T follicular helper cell (primary cell): Measurements from ENCODE around the gene SFRP5.

Experiments used
- DNase-seq: peaks from one replicate; pipeline ENCODE4 v3.0.0-alpha.2; 2020; ENCODE audit warnings: low read depth

SFRP5 gene

DNA sequence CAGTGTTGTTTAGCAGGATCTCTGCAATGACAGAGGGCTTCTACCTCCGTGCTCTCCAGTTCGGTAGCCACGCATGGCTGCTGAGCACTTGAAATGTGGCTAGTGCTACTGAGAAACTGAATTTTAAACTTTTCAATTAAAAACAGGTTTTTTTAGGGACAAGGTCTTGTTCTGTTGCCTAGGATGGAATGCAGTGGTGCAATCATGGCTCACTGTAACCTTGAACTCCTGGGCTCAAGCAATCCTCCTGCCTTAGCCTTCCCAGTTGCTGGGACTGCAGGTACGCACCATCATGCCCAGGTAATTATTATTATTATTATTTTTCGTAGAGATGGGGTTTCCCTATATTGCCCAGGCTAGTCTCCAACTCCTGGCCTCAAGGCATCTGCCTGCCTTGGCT, 13.4 kb upstream of the SFRP5 start:
- no peak for DNase-seq

DNA sequence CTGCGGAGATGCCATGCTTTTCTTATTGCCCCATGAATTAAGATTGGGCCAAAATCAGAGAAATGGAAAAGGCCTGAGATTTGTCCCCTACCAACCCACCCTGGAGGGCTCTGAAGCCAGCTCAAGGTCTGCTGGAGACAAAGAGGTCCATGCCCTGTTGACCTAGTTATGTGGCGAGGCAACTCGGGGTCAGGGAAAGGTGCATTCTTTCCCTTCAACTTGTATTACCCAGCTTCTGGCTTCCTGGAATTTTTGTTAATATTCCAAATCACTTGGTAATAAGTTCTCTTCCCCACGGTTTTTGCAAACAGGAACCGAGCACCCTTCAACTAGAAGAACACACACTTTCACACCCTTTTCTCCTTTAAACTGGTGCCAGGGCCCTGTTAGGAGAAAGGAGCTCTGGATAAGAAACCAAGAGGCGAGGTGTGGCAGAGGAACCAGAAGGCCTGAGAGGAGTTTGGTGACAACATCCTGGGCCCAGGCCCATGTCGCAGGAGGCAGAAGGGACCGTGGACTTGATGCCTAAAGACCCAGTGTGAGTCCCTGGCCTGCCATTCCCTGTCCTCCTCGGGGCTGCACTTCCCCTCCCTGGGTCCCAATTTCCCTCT, 12.5 kb upstream of the SFRP5 start:
- DNase-seq: no peak

DNA sequence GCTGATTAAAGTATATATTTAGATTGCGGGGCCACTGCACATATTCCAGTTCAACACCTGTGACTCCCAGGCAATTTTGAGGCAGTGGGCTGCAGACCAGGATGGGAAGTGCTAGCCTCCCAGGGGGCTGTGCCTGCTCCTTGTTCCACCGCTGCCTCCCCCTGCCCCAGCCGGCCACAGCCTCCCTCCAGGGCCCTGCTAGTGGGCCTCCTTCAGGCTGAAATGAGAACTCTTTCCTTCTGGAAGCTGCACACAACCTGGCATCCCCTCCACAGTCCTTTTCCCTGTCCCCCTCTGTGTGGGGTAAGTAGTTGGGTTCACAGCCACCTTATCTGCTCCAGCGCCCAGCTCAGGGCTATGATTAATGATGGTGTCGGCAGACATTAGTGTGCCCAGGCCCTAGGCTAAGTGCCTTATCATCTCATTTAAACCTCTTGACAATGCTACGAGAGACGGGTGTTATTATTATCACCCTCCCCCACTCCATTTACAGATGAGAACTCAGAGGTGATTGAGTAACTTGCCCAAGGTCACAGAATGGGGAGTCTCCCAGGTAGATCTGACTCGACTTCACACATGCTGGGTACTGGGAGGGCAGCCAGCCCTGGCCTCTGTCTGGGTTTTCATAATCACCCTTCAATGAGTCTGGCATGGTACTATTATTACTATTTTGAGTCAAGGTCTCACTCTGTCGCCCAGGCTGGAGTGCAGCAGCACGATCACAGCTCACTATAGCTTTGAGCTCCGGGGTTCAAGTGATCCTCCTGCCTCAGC, 10.8 kb upstream of the SFRP5 start:
- DNase-seq: no peak

DNA sequence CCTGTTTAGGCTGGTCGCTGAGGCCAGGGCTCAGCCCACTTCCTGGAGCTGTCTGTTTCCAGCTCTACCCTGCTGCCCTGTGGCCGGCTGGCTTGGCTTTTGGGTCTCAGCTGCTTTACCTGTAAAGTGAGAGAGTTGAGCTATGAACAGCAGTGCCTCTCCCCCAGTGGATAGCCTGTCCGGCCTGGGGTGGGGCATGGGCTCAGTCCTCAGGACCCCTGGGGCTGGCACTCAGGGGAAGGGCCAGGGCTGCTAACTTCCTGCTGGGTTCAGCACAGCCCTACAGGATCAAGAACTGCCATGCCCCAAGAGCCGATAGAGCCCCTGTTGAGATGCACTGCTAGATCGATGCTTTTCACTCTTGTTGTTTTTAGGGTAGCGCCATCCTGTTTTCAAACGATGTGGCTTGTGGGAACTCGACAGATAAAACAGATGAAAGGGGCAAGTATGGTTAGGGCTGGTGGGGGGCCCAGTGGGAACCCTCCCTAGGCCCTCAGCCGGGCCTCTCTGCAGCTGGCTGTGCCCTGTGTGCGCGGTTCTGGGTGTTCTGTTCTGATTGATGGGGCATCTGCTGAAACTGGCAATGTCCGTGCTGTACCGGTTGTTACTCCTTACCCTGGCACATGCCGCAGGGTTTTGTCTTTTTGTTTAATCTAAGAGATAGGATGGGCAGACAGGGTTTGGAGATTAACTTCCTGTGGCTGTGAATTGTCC, 10.0 kb upstream of the SFRP5 start:
- DNase-seq: peak; percentile 3

DNA sequence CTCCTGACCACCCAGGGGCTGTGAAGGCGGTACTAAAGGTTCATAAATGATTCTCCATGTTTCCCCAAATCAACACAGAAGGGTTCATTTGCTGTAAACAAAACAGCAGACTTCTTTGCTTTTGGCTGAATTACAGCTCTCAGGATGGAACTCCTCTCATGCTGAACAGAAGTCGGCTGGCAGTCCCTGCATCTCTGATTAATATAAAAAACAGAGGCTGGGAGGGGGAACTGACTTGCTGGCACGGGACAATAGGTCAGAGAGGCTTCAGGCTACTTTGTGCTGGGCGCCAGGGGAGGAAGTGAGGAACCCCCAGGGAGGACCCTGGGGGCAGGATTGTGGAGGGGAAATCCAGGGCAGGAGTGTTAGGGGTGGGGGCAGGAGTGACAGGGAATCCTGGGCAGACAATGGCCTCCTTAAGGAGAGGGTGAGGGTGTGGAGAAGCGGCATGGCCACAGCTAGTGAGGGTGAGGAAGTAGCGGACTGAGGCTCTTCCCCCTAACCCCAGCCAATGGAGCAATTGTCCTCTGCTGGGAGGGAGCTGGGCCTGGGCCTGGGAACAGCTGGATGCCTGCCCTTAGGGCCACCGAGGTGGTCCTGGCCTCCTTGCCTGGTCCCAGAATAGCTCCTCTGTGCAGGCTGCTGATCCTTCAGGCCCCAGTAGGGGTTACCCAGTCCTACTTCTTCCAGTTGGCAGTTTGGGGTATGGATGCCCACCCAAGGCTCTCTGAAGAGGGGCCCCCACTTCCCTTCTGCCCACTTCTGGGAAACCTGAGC, 9.2 kb upstream of the SFRP5 start:
- DNase-seq: no peak

DNA sequence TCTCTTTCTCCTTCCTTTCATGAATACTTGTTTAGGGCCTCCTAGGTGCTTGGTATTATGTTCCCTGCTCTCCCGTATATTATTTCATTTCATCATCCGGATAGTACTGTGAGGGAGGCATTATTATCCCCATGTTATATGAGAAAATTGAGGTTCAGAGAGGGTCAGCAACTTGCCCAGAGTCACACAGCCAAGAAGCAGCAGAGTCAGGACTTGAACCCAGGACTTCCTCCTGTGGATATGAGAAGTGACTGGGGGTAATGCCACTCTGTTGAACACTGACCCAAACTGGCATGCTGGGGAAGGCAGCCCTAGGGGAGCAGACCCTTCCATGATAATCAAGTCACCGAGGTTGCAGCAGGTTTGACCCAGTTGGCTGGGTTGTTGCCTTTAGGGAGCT, 8.2 kb upstream of the SFRP5 start:
- no peak for DNase-seq

DNA sequence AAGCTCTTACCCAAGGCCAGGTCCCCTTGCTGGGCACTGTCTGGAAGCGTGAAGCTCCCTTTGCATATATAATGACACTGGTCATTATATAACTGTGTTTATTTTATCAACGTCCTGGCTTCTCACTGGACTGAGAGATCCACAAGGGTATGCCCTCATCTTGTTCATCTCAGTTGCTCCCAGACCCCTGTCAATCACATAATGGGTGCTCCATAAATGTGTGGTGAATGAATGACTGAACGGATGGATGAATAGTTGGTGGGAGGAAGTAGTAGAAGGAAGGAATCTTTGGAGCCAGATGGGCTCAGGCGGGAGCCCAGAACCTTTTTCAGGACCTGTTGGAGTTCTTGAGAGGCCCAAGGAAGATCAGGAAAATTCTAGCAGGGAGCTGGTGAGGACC, 7.7 kb upstream of the SFRP5 start:
- DNase-seq: no peak

DNA sequence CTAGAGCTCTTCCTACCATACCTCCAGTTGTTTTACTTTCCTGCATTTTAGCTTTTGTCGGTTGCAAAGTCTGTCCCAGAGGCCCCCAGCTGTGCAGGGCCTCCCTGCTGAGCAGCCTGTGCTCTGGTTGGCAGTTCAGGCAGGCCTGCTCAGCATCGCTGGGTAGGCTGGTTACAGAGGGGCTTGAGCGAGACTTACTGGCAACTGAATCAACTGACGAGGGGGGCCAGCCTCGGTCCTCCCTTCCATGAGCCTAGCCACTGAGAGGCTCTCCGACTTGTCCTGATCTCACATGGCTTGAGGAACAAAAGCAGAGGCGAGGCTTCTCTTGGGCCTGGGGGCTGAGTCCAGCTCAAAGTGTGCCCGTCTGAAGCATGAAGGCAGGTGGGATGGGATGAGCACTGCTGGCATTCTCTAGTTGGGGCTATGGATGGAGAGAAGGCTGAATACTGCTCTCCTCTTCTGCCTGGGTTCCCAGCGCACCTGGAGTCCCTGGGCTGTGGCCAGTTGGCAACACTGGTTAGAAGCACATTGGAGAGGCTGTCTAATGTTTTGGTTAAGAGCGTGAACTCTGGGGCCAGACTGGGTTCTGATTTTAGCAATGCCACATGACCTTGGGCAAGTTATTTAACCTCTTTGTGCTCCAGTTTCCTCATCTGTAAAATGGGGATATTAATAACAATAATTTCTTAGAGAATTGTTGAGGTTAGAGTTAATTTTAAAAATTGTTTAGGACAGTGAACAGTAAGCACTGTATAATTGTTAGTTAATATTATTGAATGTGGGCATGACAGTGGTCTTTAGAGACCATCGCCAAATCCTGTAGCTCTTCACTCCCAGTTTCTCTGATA, 6.9 kb upstream of the SFRP5 start:
- DNase-seq: no peak

DNA sequence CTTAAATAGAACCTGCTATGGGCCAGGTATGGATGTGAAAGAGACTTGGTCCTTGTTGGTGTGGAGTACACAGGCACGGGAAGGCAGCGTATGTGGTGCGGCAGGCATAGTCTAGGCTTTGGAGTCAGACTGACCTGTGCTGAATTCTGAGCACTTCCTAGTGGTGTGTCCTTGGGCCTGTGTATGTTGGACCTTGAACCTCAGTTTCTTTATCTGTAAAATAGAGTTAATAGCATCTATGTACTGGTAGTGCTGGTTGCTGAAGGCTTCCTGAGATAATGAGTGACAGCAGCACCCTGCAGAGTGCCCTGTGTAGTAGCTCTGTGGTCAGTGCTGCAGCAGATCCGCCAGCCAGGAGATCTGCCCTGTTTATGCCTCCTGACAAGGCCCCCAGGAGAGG, 5.3 kb upstream of the SFRP5 start:
- DNase-seq: no peak

DNA sequence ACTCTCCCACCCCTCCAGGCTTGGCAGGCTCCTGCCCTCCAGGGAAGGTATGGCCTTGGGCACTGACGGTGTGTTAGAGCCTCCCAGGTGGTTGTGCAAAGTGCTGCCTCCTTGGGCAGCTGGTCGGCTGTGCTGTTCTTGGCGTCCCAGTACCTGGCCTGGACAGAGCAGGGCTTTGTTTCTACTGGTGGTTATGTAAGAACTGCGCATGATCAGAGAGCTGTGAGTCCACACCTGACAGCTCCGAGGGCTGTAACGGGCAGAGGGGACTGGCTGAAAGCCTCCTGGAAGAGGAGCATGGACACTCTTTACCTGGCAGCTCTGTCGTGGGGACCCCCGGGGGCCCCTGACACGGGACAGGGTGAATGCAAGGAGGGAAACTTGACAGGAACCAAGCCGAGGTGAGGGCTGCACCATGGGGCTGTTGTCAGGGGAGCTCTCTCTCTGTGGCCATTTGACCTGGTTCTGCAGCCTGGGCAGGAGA, 3.1 kb upstream of the SFRP5 start:
- DNase-seq: no peak

DNA sequence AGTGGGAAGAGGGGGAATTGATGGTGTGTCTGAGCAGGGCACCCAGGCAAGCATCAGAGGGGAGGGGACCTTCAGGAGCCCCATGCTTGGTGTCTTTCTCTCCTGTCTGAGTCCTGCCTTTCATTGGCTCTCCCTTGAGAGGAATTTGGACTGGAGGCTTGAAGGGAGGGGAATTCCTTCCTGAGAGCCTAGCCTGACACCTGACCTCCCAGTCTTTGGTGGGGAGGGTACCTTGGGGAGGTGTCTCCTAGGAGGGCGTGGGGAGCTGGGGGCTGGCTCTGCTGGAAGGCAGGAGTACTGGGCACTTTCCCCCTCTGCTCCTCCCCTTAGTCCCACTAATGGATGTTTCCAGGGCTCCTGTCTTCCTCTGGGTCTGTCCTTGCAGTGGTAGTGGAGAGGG, 1.3 kb upstream of the SFRP5 start:
- no peak for DNase-seq

DNA sequence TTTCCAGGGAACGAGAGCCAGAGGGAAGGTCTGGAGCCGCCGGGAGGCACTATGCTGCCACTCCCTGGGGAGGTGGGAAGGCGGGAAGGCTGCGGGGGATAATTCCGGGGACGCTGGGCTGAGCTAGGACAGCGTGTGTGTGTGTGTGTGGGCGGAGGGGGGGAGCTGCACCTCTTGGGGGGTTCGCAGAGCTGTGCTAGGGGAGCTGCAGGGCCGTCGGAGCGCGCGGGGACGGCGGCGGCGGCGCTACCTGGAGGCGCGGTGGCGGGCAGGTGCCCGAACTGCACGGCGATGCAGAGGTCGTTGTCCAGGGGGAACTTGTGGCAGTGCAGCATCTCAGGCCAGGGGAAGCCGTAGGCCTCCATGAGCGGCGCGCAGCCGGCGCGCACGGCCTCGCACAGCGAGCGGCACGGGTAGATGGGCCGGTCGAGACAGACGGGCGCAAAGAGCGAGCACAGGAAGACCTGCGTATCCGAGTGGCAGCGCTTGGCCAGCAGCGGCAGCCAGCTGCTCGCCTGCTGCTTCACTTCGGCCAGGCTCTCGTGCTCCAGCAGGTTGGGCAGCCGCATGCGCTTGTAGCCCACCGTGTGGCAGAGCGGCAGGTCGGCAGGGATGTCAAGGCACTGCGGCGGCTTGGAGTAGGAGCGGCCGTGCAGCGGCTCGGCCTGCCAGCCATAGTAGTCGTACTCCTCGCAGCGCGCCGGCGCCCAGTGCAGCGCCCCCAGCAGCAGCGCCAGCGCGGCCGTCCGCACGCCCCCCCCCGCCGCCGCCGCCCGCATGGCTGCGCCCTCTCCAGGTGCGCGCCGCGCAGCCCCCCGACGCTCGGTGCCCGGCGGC, 526 bp downstream of the SFRP5 start:
- DNase-seq: no peak

DNA sequence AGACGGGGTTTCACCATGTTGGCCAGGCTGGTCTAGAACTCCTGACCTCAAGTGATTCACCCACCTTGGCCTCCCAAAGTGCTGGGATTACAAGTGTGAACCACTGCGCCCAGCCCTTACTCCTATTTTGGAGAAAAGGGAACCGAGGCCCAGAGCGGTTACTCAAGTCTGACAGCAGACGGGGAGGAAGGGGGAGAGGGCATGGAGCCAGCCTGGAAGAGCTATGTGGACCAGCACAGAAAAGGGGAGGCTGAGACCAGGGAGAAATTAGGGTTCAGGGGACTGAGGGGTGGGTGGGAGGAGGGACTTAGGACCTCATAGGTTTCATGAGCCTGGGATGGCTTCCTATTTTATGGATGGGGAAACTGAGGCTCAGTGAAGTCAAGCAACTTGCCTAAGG, 1.5 kb downstream of the SFRP5 start:
- no peak for DNase-seq

DNA sequence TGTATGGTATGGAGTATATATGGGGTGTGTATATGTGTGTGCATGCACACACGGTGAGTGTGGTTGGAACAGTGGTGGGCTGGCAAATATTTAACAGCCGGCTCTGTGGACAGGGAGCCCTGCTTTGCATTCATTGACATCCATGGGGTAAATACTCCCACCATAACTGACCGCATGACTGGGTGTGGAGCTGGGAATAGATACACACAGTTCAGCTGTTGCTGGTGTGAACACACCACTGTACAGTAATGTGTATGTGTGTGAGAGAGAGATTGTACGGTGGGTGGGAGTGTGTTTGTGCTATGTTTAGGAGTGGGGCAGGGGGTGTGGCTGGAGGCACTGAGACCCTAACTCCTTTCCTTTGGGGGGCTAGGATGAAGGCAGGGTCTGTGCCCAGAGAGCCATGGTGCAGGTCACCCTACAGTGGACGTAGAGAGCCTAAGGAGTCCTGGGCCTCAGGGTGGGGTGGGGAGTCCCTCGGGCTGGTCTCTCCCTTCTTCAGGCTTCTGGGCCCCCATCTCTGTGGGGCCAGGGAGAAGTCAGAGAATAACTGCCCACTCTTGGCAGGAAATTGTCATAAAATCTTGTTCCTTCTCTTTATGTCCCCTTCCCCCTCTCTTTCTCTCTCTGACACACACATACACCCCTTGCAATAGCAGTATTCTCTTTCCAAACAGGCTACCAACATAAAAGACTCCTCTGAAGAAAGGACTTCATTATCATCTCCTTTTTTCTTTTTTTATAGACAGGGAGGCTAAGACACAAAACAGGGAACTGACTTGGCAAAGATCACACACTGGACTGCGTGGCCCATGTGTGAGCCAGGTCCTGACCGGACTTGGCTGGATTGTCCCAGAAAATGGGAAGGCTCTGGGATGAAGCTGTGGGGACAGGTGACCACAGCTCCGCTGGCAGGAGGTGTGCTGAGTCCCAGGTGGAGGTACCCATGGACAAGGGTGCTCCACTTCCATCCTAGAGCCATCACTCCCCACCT, 3.2 kb downstream of the SFRP5 start:
- no peak for DNase-seq

DNA sequence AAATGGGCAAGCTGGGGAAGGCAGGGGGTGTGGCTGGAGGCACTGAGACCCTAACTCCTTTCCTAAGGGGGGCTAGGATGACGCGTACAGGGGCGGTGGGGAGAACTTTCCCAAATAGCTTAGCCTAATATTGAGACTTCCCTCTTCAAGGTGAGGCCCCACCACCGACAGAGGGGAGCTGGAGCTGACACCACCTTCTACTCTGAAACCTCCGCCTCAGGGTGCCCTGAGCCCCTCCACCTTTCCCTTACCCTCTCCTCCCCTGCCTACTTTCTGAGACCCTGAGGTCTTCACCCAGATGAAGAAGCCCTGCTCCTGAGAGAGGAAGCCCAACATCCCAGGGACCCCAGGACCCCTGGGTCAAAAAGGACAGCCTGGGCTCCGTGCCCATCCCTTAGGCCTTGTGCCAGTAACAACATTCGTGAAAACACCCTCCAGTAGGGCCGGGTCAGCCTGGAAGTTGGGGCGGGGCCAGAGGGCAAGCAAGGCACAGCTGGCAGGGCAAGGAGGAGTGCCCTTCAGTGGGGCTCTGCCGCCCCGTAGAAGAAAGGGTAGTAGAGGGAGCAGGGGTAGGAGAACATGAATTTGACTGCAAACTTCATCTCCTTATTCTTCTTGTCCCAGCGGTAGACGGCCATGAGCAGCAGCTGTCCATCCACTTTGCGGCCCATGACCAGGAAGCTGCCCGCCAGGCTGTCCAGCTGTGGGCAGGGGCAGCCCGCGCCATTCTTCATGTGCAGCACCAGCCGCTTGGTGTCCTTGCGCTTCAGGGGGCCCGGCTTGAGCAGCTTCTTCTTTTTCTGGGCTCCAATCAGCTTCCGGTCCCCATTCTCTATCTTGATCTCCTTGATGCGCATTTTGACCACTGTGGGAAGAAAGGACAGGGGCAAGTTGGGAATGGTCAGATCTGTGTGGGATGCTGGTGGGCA, 4.5 kb downstream of the SFRP5 start:
- DNase-seq: no peak

DNA sequence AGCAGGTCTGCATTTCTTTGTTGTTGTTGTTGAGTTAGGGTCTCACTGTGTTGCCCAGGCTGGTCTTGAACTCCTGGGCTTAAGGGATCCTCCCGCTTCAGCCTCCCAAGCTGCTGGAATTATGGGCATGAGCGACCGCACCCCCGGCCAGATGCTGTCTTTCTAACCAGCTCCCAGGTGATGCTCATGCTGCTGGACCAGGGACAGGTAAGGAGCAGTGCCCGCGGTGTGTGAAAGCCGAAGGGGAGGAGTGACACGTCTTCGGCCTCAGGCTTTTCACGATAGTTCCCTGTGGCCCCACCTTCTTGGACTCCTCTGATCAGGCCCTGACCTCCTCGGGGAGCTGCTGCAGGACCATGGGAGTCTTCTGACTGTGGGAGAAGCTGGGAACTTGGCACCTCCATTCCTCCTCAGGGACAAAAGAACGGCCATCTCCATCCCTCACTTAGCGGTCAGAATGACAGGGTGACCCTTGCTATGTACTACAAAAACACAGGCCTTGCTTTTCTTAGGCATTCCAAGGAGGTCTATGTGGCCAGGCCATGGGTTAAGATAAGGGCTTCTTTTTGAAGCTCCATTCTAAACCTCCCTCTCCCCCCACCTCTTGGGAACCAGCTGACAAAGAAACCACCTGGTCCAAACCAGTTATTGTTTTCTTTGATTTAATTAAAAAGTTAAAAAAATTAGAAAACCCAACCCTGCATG, 5.5 kb downstream of the SFRP5 start:
- DNase-seq: no peak

DNA sequence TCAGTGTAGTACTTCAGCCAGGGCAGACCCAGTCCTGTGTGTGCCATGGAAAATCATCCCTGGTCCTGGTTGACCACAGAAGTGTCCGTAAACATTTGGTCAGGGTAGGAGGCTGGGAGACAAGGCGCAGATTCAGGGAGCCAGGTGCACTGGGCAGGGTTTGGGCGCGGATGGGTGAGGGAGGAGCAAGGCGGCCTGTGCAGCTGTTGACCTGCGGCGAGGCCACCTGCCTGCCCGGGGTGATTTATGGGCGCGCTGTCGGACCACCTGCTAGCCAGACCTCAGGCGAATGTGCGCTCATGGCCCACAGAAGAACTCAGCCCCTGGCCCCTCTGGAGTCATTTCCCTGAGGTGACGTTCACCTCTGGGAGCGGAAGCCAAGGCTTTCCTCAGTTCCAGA, 6.6 kb downstream of the SFRP5 start:
- no peak for DNase-seq
